K562 (cell line): Measurements from ENCODE around the gene GOLPH3L. TPM values are rescaled to one million over a fixed set of nuclear protein-coding genes. Genes with fewer than 3 reads are reported as not detected.

Experiments
- BRF1 ChIP-seq: IDR thresholded peaks from 3 replicates; pipeline ENCODE4 v1.6.1; 2011; ENCODE audit warnings: borderline replicate concordance, mild to moderate bottlenecking; ENCODE audit not compliant: insufficient read length; ENCODE audit errors: extremely low read depth
- BRF2 ChIP-seq: IDR thresholded peaks from 3 replicates; pipeline ENCODE4 v1.6.1; 2011; ENCODE audit warnings: borderline replicate concordance, mild to moderate bottlenecking; ENCODE audit not compliant: insufficient read length, insufficient read depth
- ESRRA ChIP-seq: fragments of 450-650 bp; IDR thresholded peaks from 2 replicates; pipeline ENCODE4 v1.6.1; 2014; ENCODE audit warnings: low read depth, mild to moderate bottlenecking, moderate library complexity, borderline replicate concordance
- ESRRB ChIP-seq: fragments of 250-450 bp; sonication (Bioruptor Pico); IDR thresholded peaks from 2 replicates; pipeline ENCODE4 v1.5.0; 2020; ENCODE audit warnings: mild to moderate bottlenecking, moderate library complexity, borderline replicate concordance
- FOXA1 ChIP-seq: fragments of 450-650 bp; IDR thresholded peaks from 2 replicates; pipeline ENCODE4 v1.6.1; 2016; ENCODE audit warnings: mild to moderate bottlenecking, borderline replicate concordance
- FUS ChIP-seq: fragments of 200-400 bp; formaldehyde crosslinking; optimal IDR thresholded peaks from 2 replicates; pipeline ENCODE3; 2017; ENCODE audit warnings: low read depth, low read length
- GTF2A2 ChIP-seq: IDR thresholded peaks from 2 replicates; pipeline ENCODE4 v1.6.1; 2016; ENCODE audit warnings: mild to moderate bottlenecking, missing genetic modification characterization, missing compliant biosample characterization
- KDM2B ChIP-seq: fragments of 250-450 bp; sonication (Bioruptor Pico); IDR thresholded peaks from 2 replicates; pipeline ENCODE4 v1.8.0; 2021; ENCODE audit warnings: mild to moderate bottlenecking, moderate library complexity
- MBD2 ChIP-seq: sonication (generic); IDR thresholded peaks from 2 replicates; pipeline ENCODE4 v1.6.1; 2016; ENCODE audit warnings: low read depth, borderline replicate concordance
- NFXL1 ChIP-seq: fragments of 450-650 bp; formaldehyde crosslinking; IDR thresholded peaks from 2 replicates; pipeline ENCODE4 v1.4.0; 2021; ENCODE audit warnings: mild to moderate bottlenecking
- POLR3G ChIP-seq: IDR thresholded peaks from 2 replicates; pipeline ENCODE4 v1.6.1; 2011; ENCODE audit not compliant: insufficient read length, insufficient replicate concordance; ENCODE audit errors: extremely low read depth
- USF2 ChIP-seq: sonication (generic); formaldehyde crosslinking; IDR thresholded peaks from 2 replicates; pipeline ENCODE4 v1.5.0; 2020; ENCODE audit warnings: missing genetic modification reagents
- VEZF1 ChIP-seq: fragments of 200-800 bp; sonication (Bioruptor generic); IDR thresholded peaks from 2 replicates; pipeline ENCODE4 v1.6.1; 2017; ENCODE audit warnings: missing genetic modification characterization, missing compliant biosample characterization
- ZNF165 ChIP-seq: fragments of 250-450 bp; sonication (Bioruptor Pico); IDR thresholded peaks from 2 replicates; pipeline ENCODE4 v1.4.0; 2020; ENCODE audit warnings: borderline replicate concordance
- ZNF445 ChIP-seq: fragments of 250-450 bp; sonication (Bioruptor Pico); IDR thresholded peaks from 2 replicates; pipeline ENCODE4 v1.4.0; 2020; ENCODE audit warnings: low read depth, mild to moderate bottlenecking, moderate library complexity
- ZNF830 ChIP-seq: fragments of 250-450 bp; sonication (Bioruptor Pico); IDR thresholded peaks from 2 replicates; pipeline ENCODE4 v1.5.0; 2021; ENCODE audit warnings: mild to moderate bottlenecking
- polyA plus RNA-seq, 8 experiments: library from polyadenylated mRNA; depleted of rRNA in 4 of 8; stranded (reverse) in 5 of 8; unstranded in 3 of 8; fragments of >200 nt; fragmentation: Nextera tagmentation in 2 of 8; fragmentation: Illumina TruSeq in 1 of 8; extraction: Ambion mirVana in 2 of 8; extraction: Trizol in 1 of 8; gene quantifications; 2 replicates each; pipeline versions ENCODE4 v1.2.1 to v1.2.3, GENCODE V29; 2011 to 2014; ENCODE audit warnings: inconsistent platforms in 1 of 8, missing spikeins in 1 of 8
- total RNA-seq, 7 experiments: library from RNA; depleted of rRNA in 6 of 7; stranded (reverse); fragments of >200 nt in 6 of 7; fragmentation: Illumina TruSeq in 2 of 7; extraction: Trizol in 2 of 7; gene quantifications; 2 replicates each; pipeline versions ENCODE4 v1.2.1 to v1.2.3, GENCODE V29; 2011 to 2021; ENCODE audit warnings: low replicate concordance in 1 of 7
- TF ChIP-seq, protein P1 (sequence below): IDR thresholded peaks from 3 replicates; pipeline ENCODE4 v1.6.1; 2011; ENCODE audit warnings: borderline replicate concordance, mild to moderate bottlenecking, moderate library complexity; ENCODE audit not compliant: insufficient read length; ENCODE audit errors: extremely low read depth

GOLPH3L gene
- total and polyA plus RNA-seq, 9 of the 15 experiments (the other 6 are each of a cell fraction or from before 2014, with no cell fraction given): 8.1 to 42.1 (median 21.6) TPM

DNA sequence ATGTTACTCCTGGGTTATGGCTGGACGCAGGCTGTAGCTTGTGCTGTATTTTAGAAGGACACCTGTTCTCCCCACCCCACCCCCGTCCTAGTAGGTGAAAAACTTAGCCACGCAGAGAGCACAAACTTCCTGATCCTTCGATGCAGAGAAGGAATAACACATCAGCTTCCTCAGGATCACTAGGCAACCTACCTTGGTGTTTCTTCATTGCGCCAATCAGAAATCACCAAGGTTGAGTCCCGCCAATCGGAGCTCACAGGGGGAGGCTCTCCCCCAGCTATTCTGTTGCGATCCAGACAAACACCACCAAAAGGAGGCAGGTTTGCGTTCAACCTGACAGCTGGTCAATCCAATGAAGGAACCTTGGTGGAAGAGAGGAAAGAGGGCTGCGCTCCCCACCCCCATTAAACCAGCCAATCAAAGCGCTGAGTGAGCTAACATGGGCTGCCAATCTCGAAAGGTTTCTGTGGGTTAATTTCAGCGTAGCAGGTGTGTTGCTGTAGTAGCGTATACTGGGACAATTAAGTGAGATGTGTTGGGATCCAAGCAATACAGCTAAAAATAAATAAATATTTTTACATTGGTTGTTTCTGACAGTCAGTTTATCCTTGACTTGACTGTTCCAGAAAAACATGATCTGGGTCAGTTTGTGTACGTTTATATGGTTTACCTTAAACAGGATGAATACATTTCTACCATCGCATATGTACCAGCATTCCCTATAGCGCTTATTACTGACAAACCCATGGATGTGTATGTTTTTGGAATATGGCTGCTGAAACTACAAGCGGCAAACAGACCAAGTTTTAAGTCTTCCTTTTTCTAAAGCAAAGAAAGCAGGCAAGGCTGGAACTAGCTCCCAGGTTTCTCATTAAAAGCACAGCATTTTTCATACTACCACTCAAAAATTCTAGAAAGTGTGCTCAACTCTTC lies at the start of gene GOLPH3L (continued):
- TF ChIP-seq USF2 (CRISPR knock-in tag) (no peak), ESRRB (CRISPR knock-in tag) (no peak), ZNF165 (CRISPR knock-in tag) (no peak), FOXA1 (no peak), BRF1 (no peak), FUS (no peak), BRF2 (no peak), POLR3G (no peak), GTF2A2 (tag) (no peak), KDM2B (CRISPR knock-in tag) (no peak), ESRRA (no peak; the same call in 1 of the 2 replicates), NFXL1 (CRISPR knock-in tag) (no peak), ZNF445 (CRISPR knock-in tag) (no peak), ZNF830 (CRISPR knock-in tag) (no peak), MBD2 (peak; percentile 95), VEZF1 (CRISPR knock-in tag) (peak; percentile 91)
- TF ChIP-seq, protein P1, sequence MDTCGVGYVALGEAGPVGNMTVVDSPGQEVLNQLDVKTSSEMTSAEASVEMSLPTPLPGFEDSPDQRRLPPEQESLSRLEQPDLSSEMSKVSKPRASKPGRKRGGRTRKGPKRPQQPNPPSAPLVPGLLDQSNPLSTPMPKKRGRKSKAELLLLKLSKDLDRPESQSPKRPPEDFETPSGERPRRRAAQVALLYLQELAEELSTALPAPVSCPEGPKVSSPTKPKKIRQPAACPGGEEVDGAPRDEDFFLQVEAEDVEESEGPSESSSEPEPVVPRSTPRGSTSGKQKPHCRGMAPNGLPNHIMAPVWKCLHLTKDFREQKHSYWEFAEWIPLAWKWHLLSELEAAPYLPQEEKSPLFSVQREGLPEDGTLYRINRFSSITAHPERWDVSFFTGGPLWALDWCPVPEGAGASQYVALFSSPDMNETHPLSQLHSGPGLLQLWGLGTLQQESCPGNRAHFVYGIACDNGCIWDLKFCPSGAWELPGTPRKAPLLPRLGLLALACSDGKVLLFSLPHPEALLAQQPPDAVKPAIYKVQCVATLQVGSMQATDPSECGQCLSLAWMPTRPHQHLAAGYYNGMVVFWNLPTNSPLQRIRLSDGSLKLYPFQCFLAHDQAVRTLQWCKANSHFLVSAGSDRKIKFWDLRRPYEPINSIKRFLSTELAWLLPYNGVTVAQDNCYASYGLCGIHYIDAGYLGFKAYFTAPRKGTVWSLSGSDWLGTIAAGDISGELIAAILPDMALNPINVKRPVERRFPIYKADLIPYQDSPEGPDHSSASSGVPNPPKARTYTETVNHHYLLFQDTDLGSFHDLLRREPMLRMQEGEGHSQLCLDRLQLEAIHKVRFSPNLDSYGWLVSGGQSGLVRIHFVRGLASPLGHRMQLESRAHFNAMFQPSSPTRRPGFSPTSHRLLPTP: no peak
